Lower leg skin (tissue), 3 donors: ENCODE results near the gene KIF13A.

Experiments
- POLR2A ChIP-seq, 2 donors: fragments of 450-650 bp; IDR thresholded peaks; one replicate each; pipeline ENCODE4 v1.6.1; 2016 to 2017; ENCODE audit warnings: antibody characterized with exemption in 2 of 2, mild to moderate bottlenecking in 1 of 2, moderate library complexity in 1 of 2
- TF ChIP-seq, protein P1 (sequence below), 3 donors: fragments of 450-650 bp; IDR thresholded peaks; one replicate each; pipeline ENCODE4 v1.5.1; 2016; ENCODE audit warnings: antibody characterized with exemption in 3 of 3, mild to moderate bottlenecking in 3 of 3, moderate library complexity in 2 of 3

DNA sequence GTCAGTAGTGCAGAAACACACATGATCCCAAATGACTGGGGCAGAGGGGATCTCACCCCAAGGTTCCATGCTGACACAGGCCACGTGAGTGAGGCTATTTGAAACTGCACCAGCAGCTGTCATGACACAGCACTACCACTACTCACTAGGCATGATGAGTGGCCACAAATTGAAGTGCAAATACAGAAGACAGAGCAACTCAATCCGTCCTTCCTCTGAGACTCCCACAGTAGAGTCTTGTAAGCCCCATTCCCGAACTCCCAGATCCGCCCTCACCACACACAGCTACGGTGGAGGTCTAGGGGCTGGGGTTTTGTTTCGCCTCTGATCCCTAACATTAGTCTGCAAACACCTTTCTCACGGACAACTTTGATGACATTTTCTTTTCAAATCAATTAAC is 167.4 kb downstream of the KIF13A start:
- TF ChIP-seq, protein P1, sequence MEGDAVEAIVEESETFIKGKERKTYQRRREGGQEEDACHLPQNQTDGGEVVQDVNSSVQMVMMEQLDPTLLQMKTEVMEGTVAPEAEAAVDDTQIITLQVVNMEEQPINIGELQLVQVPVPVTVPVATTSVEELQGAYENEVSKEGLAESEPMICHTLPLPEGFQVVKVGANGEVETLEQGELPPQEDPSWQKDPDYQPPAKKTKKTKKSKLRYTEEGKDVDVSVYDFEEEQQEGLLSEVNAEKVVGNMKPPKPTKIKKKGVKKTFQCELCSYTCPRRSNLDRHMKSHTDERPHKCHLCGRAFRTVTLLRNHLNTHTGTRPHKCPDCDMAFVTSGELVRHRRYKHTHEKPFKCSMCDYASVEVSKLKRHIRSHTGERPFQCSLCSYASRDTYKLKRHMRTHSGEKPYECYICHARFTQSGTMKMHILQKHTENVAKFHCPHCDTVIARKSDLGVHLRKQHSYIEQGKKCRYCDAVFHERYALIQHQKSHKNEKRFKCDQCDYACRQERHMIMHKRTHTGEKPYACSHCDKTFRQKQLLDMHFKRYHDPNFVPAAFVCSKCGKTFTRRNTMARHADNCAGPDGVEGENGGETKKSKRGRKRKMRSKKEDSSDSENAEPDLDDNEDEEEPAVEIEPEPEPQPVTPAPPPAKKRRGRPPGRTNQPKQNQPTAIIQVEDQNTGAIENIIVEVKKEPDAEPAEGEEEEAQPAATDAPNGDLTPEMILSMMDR (IDR thresholded peaks at IDR 0.05), result no peak
- TF ChIP-seq POLR2A (IDR thresholded peaks at IDR 0.05), result no peak
